Neural crest cell (in vitro differentiated cells): ENCODE measurements around the gene GLB1L. TPM values are rescaled to one million over a fixed set of nuclear protein-coding genes. Genes with fewer than 3 reads are reported as not detected.
A peak's percentile ranks its signal among the peaks of the same experiment; 100 is the strongest.

Source experiments
- DNase-seq: peaks from one replicate; pipeline ENCODE4 v3.0.0; 2021; ENCODE audit warnings: low read depth, mixed read lengths, low spot score
- H3K27ac Mint-ChIP-seq: one replicate; pipeline ENCODE4 v1.8.0; 2021; ENCODE audit warnings: mild to moderate bottlenecking, mixed read lengths; ENCODE audit not compliant: unreplicated experiment
- H3K27me3 Mint-ChIP-seq: 2 replicates; pipeline ENCODE4 v1.8.0; 2021; ENCODE audit warnings: low read depth, mild to moderate bottlenecking, mixed read lengths
- H3K36me3 Mint-ChIP-seq: 2 replicates; pipeline ENCODE4 v1.8.0; 2021; ENCODE audit warnings: low read depth, mild to moderate bottlenecking, mixed read lengths
- H3K4me1 Mint-ChIP-seq: 2 replicates; pipeline ENCODE4 v1.8.0; 2021; ENCODE audit warnings: mixed read lengths
- H3K4me3 Mint-ChIP-seq: one replicate; pipeline ENCODE4 v1.8.0; 2021; ENCODE audit warnings: mild to moderate bottlenecking, mixed read lengths
- H3K9me3 Mint-ChIP-seq: 2 replicates; pipeline ENCODE4 v1.8.0; 2021; ENCODE audit warnings: mixed read lengths
- CTCF ChIP-seq: fragments of 200-600 bp; sonication (generic); conservative IDR thresholded peaks from 2 replicates; pipeline ENCODE4 v1.5.0; 2021; ENCODE audit warnings: antibody characterized with exemption, mild to moderate bottlenecking
- total RNA-seq: library from RNA; stranded (reverse); gene quantifications from 2 replicates; pipeline ENCODE4 v1.2.1, GENCODE V29; 2021

GLB1L gene
- total RNA-seq, 1 donor from 2014 or later = 11.2 TPM

GRCh38 chr2:219282375-219282774 lies 37.1 kb upstream of the GLB1L start:
- peaks cover 3% of the 10 kb centered on the region for H3K27me3 Mint-ChIP-seq
- H3K4me3 Mint-ChIP-seq = no peak overlapping the region

GRCh38 chr2:219281588-219281987 lies 36.3 kb upstream of the GLB1L start:
- H3K9me3 Mint-ChIP-seq = no peaks in the 10 kb centered on the region
- no peaks in the 10 kb centered on the region for H3K36me3 Mint-ChIP-seq
- peak overlapping the region; percentile 12 for H3K4me3 Mint-ChIP-seq
- peaks cover 32% of the 10 kb centered on the region for H3K4me1 Mint-ChIP-seq
- no peak for DNase-seq
- H3K27me3 Mint-ChIP-seq = peaks cover 6% of the 10 kb centered on the region
- H3K27ac Mint-ChIP-seq = no peak overlapping the region
- TF ChIP-seq CTCF = no peak

More at GRCh38 chr2:219282375-219282774, 37.1 kb upstream of the GLB1L start:
- no peaks in the 10 kb centered on the region for H3K9me3 Mint-ChIP-seq
- no peaks in the 10 kb centered on the region for H3K36me3 Mint-ChIP-seq
- TF ChIP-seq CTCF = no peak
- peaks cover 31% of the 10 kb centered on the region for H3K4me1 Mint-ChIP-seq
- H3K27ac Mint-ChIP-seq = no peak overlapping the region
- no peak for DNase-seq

- H3K4me3 Mint-ChIP-seq = peak overlapping the region; percentile 61
- H3K9me3 Mint-ChIP-seq = no peaks in the 10 kb centered on the region
- H3K36me3 Mint-ChIP-seq = no peaks in the 10 kb centered on the region
- H3K4me1 Mint-ChIP-seq = peaks cover 27% of the 10 kb centered on the region
- DNase-seq = no peak
- TF ChIP-seq CTCF = no peak
- H3K27me3 Mint-ChIP-seq = peaks cover 7% of the 10 kb centered on the region
- H3K27ac Mint-ChIP-seq = no peak overlapping the region
Observed at GRCh38 chr2:219280651-219281050, 35.4 kb upstream of the GLB1L start.

- Mint-ChIP-seq H3K27ac (peak overlapping the region; percentile 92), H3K27me3 (peaks cover 9% of the 10 kb centered on the region), H3K36me3 (no peaks in the 10 kb centered on the region), H3K4me1 (peaks cover 27% of the 10 kb centered on the region), H3K4me3 (peak overlapping the region; percentile 93), H3K9me3 (no peaks in the 10 kb centered on the region)
- TF ChIP-seq CTCF = no peak
- no peak for DNase-seq
Observed at GRCh38 chr2:219279916-219280516, 34.8 kb upstream of the GLB1L start.

- no peak for TF ChIP-seq CTCF
- H3K36me3 Mint-ChIP-seq = no peaks in the 10 kb centered on the region
- H3K27me3 Mint-ChIP-seq = peaks cover 16% of the 10 kb centered on the region
- H3K9me3 Mint-ChIP-seq = no peaks in the 10 kb centered on the region
- H3K4me3 Mint-ChIP-seq = peak within 1 kb of the TSS; percentile 93
- peaks cover 27% of the 10 kb centered on the region for H3K4me1 Mint-ChIP-seq
- DNase-seq = peak; percentile 91
- H3K27ac Mint-ChIP-seq = peak within 1 kb of the TSS; percentile 92
Observed at GRCh38 chr2:219279151-219279915, 34.1 kb upstream of the GLB1L start, which contains the start of gene DNAJB2. DNAJB2 (plus strand) TSS chr2:219279366; CDS start chr2:219279834, 468 bp downstream.
